Loucy (cell line): ENCODE results near the gene RFX3.

ENCODE experiments used
- H2AFZ ChIP-seq: fragments of 200-600 bp; sonication (generic); 2 replicates; pipeline ENCODE4 v1.6.0; 2016; ENCODE audit warnings: antibody characterized with exemption, mild to moderate bottlenecking, low read length, moderate library complexity
- H3F3A ChIP-seq: fragments of 200-600 bp; 2 replicates; pipeline ENCODE4 v1.6.0; 2016; ENCODE audit warnings: antibody characterized with exemption, low read depth, mild to moderate bottlenecking
- H3K27me3 ChIP-seq: fragments of 200-600 bp; sonication (generic); 2 replicates; pipeline ENCODE4 v1.6.1; 2014; ENCODE audit warnings: low read length, mild to moderate bottlenecking; ENCODE audit not compliant: insufficient read depth, poor library complexity, severe bottlenecking
- H3K36me3 ChIP-seq: fragments of 200-600 bp; sonication (generic); 2 replicates; pipeline ENCODE4 v1.6.1; 2016; ENCODE audit warnings: low read length; ENCODE audit not compliant: insufficient read depth
- H3K4me1 ChIP-seq: fragments of 200-600 bp; sonication (generic); 2 replicates; pipeline ENCODE4 v1.5.1; 2014; ENCODE audit warnings: low read length, mild to moderate bottlenecking; ENCODE audit not compliant: insufficient read depth, poor library complexity, severe bottlenecking
- H3K4me2 ChIP-seq: fragments of 200-600 bp; sonication (generic); 2 replicates; pipeline ENCODE4 v1.6.0; 2014; ENCODE audit warnings: antibody characterized with exemption, low read length, low read depth, mild to moderate bottlenecking; ENCODE audit not compliant: poor library complexity, severe bottlenecking
- H3K4me3 ChIP-seq: fragments of 200-600 bp; sonication (generic); 2 replicates; pipeline ENCODE4 v1.5.1; 2014; ENCODE audit warnings: low read length, mild to moderate bottlenecking, mixed read lengths; ENCODE audit not compliant: poor library complexity, severe bottlenecking
- H3K79me2 ChIP-seq: fragments of 200-600 bp; sonication (generic); 2 replicates; pipeline ENCODE4 v1.6.1; 2014; ENCODE audit warnings: low read length; ENCODE audit not compliant: insufficient read depth
- H3K9ac ChIP-seq: fragments of 200-600 bp; sonication (generic); 2 replicates; pipeline ENCODE4 v1.6.0; 2014; ENCODE audit warnings: mild to moderate bottlenecking, low read depth, low read length, moderate library complexity; ENCODE audit not compliant: poor library complexity, severe bottlenecking
- H3K9me2 ChIP-seq: fragments of 200-600 bp; sonication (generic); replicated peaks from 2 replicates; pipeline ENCODE4 v1.6.1; 2016; ENCODE audit warnings: low read depth, low read length, mixed read lengths
- H3K9me3 ChIP-seq: fragments of 200-600 bp; sonication (generic); 2 replicates; pipeline ENCODE4 v1.6.1; 2014; ENCODE audit warnings: mild to moderate bottlenecking, antibody characterized with exemption, low read length, low read depth; ENCODE audit not compliant: insufficient read depth
- H4K20me1 ChIP-seq: fragments of 200-600 bp; sonication (generic); 2 replicates; pipeline ENCODE4 v1.6.0; 2014; ENCODE audit warnings: antibody characterized with exemption, low read length, mild to moderate bottlenecking; ENCODE audit not compliant: insufficient read depth, poor library complexity, severe bottlenecking
- EZH2phosphoT487 ChIP-seq: fragments of 200-600 bp; IDR thresholded peaks from 2 replicates; pipeline ENCODE4 v1.6.1; 2018; ENCODE audit warnings: antibody characterized with exemption, mild to moderate bottlenecking, moderate library complexity, borderline replicate concordance
- TF ChIP-seq, protein P1 (sequence below): fragments of 200-600 bp; sonication (generic); conservative IDR thresholded peaks from 2 replicates; pipeline ENCODE4 v1.5.1; 2014; ENCODE audit warnings: mild to moderate bottlenecking, antibody characterized with exemption, low read length

The RFX3 gene

DNA sequence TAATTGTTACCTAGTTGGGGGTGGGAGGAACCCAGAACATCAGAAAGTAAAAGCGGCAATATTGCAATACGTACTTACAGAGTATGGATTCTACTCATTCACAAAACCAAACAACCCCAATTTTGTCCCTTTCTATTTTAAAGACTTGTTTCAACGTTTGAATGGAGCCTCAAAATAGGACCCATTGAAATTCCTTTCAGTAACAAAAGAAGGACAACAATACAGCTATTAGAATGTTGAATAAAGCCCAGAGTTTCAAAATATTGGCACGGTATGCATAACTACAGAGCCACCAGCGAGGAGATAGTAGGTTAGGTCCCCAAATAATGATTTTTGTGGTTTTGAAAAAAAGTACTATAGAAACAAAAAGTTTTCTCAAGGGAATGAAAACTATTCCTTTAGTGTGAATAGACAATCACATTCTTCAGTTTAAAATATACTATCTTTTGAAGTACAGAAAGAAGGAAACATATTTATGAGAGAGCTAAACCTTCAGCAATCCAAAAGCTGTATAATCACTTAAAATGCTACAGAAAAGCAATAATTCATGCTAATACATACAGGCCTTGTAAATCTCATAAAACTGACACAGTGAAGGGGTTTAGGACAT lies 235.5 kb downstream of the RFX3 start:
- Histone ChIP-seq H3F3A (peaks cover 9% of the 10 kb centered on the region; the same call in 1 of the 2 replicates), H2AFZ (no peak overlapping the region), H3K4me3 (no peak overlapping the region), H3K9me2 (no peaks in the 10 kb centered on the region), H3K79me2 (no peaks in the 10 kb centered on the region), H3K9me3 (0 out of 2 replicates have a peak, but pooled peaks cover 6% of the 10 kb centered on the region), H4K20me1 (no peaks in the 10 kb centered on the region), H3K36me3 (peaks cover 22% of the 10 kb centered on the region), H3K4me1 (peaks cover 25% of the 10 kb centered on the region), H3K4me2 (no peak overlapping the region), H3K9ac (no peak overlapping the region), H3K27me3 (no peaks in the 10 kb centered on the region)
- TF ChIP-seq EZH2phosphoT487, result no peak

DNA sequence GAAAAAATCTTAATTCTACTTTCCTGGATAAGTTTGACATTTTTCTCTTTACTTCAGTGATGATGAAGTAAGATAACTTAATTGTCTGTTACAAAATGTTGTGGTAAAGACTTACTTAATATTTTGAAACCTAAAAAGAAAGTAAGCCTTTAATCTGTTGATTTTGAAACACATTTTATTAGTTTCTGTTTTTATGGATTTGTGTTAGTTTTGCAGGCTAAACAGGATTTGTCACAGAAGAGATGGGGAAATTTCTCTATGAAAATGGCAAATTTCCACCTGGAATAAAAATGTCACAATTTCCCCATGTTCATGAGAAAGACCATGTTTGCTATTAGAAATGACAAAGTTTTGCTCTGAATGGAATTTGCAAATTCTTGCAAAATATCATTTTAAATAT lies 237.1 kb downstream of the RFX3 start:
- Histone ChIP-seq H3K36me3 (peaks cover 22% of the 10 kb centered on the region), H4K20me1 (no peaks in the 10 kb centered on the region), H3K79me2 (no peaks in the 10 kb centered on the region), H3F3A (peaks cover 11% of the 10 kb centered on the region; the same call in 1 of the 2 replicates), H3K4me1 (peaks cover 35% of the 10 kb centered on the region), H3K4me2 (no peak overlapping the region), H3K9me3 (0 out of 2 replicates have a peak, but pooled peaks cover 6% of the 10 kb centered on the region), H3K4me3 (no peak overlapping the region), H3K27me3 (no peaks in the 10 kb centered on the region), H2AFZ (no peak overlapping the region), H3K9me2 (no peaks in the 10 kb centered on the region), H3K9ac (no peak overlapping the region)
- TF ChIP-seq, protein P1, sequence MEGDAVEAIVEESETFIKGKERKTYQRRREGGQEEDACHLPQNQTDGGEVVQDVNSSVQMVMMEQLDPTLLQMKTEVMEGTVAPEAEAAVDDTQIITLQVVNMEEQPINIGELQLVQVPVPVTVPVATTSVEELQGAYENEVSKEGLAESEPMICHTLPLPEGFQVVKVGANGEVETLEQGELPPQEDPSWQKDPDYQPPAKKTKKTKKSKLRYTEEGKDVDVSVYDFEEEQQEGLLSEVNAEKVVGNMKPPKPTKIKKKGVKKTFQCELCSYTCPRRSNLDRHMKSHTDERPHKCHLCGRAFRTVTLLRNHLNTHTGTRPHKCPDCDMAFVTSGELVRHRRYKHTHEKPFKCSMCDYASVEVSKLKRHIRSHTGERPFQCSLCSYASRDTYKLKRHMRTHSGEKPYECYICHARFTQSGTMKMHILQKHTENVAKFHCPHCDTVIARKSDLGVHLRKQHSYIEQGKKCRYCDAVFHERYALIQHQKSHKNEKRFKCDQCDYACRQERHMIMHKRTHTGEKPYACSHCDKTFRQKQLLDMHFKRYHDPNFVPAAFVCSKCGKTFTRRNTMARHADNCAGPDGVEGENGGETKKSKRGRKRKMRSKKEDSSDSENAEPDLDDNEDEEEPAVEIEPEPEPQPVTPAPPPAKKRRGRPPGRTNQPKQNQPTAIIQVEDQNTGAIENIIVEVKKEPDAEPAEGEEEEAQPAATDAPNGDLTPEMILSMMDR, result no peak
- no peak for TF ChIP-seq EZH2phosphoT487

DNA sequence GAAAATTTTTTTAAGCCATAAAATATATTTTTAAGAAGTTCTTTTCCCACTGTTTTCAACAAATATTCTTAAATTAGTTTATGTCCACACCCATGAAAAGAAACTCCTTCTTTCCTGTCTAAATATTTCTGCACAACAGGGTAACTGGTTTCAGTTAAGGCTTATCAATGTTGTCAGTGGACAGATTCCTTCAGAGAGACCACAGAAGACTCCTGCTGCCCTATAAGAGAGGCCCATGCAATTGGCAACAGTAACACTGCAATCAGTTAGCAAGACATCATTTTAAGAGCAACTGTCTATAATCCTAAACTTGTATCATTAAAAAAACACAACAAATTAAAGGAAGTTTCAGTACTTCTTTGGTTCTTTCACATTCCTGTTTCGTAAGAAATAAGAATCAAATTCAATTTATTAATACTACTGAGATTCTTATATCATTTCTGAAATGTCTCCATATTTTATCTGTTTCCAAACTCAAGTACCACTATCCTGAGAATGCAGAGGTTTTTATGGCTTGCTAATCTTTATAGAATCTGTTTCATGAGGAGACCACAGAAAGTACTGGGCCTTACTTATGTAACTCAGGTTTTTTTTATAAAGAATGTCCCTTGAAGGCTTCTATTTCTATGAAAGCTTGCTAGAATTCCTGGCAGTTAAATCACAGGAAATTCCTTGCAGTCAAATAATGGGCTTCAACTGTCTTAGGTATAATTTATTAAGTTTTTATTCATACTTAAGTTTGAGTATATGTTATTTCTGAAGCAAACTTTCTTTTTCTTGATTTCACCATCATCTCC lies 240.2 kb downstream of the RFX3 start:
- Histone ChIP-seq H3K79me2 (no peaks in the 10 kb centered on the region), H3K4me2 (peak overlapping the region; percentile 60), H3K9me2 (no peaks in the 10 kb centered on the region), H3K4me1 (peaks cover 34% of the 10 kb centered on the region), H2AFZ (no peak overlapping the region), H3K9me3 (0 out of 2 replicates have a peak, but pooled peaks cover 6% of the 10 kb centered on the region), H3K9ac (no peak overlapping the region), H3K27me3 (no peaks in the 10 kb centered on the region), H3K4me3 (peak overlapping the region; percentile 23), H4K20me1 (no peaks in the 10 kb centered on the region), H3K36me3 (peaks cover 17% of the 10 kb centered on the region), H3F3A (peaks cover 11% of the 10 kb centered on the region; the same call in 1 of the 2 replicates)
- TF ChIP-seq EZH2phosphoT487, result no peak
- TF ChIP-seq, protein P1, result no peak
